Mesangial cell (primary cell): Measurements from ENCODE around the gene RNU6-8. TPM values are rescaled to one million over a fixed set of nuclear protein-coding genes. Genes with fewer than 3 reads are reported as not detected.

Experiments
- total RNA-seq: library from RNA; depleted of rRNA; stranded (reverse); fragments of >200 nt; gene quantifications from 2 replicates; pipeline ENCODE4 v1.2.3, GENCODE V29; 2015

RNU6-8 gene
- not detected in 2 replicates for total RNA-seq

GRCh38 chr14:32202998-32203882 lies at the start of gene RNU6-8:
RNU6-8 (minus strand) TSS chr14:32203269.

DNA sequence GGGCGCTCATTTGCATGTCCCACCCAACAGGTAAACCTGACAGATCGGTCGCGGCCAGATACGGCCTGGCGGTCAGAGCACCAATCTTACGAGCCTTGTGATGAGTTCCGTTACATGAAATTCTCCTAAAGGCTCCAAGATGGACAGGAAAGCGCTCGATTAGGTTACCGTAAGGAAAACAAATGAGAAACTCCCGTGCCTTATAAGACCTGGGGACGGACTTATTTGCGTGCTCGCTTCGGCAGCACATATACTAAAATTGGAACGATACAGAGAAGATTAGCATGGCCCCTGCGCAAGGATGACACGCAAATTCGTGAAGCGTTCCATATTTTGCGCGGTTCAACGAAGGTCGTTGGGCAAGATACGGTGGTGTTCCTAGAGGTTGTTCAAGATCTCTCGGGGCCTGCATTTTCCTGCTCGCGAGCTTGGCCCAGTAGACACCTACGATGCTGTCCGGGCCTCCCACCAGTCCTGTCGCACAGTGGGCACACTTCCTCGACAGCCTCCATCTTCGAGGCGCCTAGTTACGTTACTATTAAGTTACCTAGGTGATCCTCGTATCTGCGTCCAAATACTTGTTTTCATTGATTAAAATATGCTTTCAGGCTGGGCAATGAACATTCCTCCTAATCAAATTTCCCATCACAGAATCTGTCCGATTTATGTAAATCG lies 1.1 kb downstream of the RNU6-8 start, which contains the start of gene RNU6-7:
Gene RNU6-7 (plus strand): TSS at position 230 of the 675 bp plus-strand sequence.

Other genes with a start within 250 kb of the RNU6-8 start
- gene ARHGAP5, start 126.0 kb downstream of the RNU6-8 start, total RNA-seq: 36.0 and 64.8 TPM in 2 replicates
- not detected in 2 replicates for gene RNU6-7, start 1.2 kb downstream of the RNU6-8 start, total RNA-seq
- 0.81 and 2.0 TPM in 2 replicates for gene AKAP6, start 126.0 kb upstream of the RNU6-8 start, total RNA-seq